Panc1 (cell line): ENCODE measurements around the gene ZNF549. TPM values are rescaled to one million over a fixed set of nuclear protein-coding genes. Genes with fewer than 3 reads are reported as not detected.

Experiments used
- ATAC-seq: fragments of 200-7000 bp; cut with Tn5 transposase; 2 replicates; pipeline ENCODE4 v1.9.1; 2020; ENCODE audit warnings: mild to moderate bottlenecking, moderate library complexity
- BruUV-seq: library from RNA; stranded (reverse); fragments of 400-500 nt; replicated peaks from 2 replicates; lab custom pipeline; 2021; lab: Mats Ljungman, UMichigan
- CTCF ChIA-PET: fragments of 300-600 bp; sonication (Branson Sonifier 250); formaldehyde crosslinking; loops from one replicate; lab custom pipeline; 2022; ENCODE audit warnings: antibody characterized with exemption; lab: Charles Lee
- POLR2A ChIA-PET: fragments of 300-600 bp; sonication (Branson Sonifier 250); formaldehyde crosslinking; loops from one replicate; lab custom pipeline; 2022; ENCODE audit warnings: antibody characterized with exemption; lab: Charles Lee
- DNase-seq: peaks from one replicate; pipeline ENCODE4 v3.0.0-alpha.2; 2010; ENCODE audit warnings: low read depth, low spot score
- H3K27ac ChIP-seq: 2 replicates; pipeline ENCODE4 v1.5.1; 2011; ENCODE audit warnings: mild to moderate bottlenecking, low read length, inconsistent platforms
- H3K27me3 ChIP-seq: fragments of 200-500 bp; sonication (Bioruptor generic); 2 replicates; pipeline ENCODE4 v1.6.0; 2014; ENCODE audit warnings: low read length, inconsistent platforms; ENCODE audit not compliant: control insufficient read depth, insufficient read depth
- H3K36me3 ChIP-seq: fragments of 200-500 bp; sonication (Bioruptor generic); 2 replicates; pipeline ENCODE4 v1.5.1; 2014; ENCODE audit warnings: inconsistent platforms, mild to moderate bottlenecking, low read length, moderate library complexity; ENCODE audit not compliant: control insufficient read depth, insufficient read depth
- H3K4me1 ChIP-seq: 2 replicates; pipeline ENCODE4 v1.5.1; 2011; ENCODE audit warnings: inconsistent platforms, mild to moderate bottlenecking, low read length, moderate library complexity; ENCODE audit not compliant: control insufficient read depth, insufficient read depth
- H3K4me3 ChIP-seq, 2 experiments: 2 replicates each; pipeline ENCODE4 v1.5.1; 2011 to 2012; ENCODE audit warnings: low read depth in 2 of 2, low read length in 2 of 2, mild to moderate bottlenecking in 2 of 2, inconsistent platforms in 1 of 2, moderate library complexity in 1 of 2
- H3K9me3 ChIP-seq: fragments of 200-500 bp; sonication (Bioruptor generic); 2 replicates; pipeline ENCODE4 v1.5.1; 2014; ENCODE audit warnings: low read depth, mild to moderate bottlenecking, inconsistent platforms, low read length, moderate library complexity; ENCODE audit not compliant: control insufficient read depth, insufficient read depth
- POLR2AphosphoS5 ChIP-seq: IDR thresholded peaks from 2 replicates; pipeline ENCODE4 v1.6.1; 2012; ENCODE audit warnings: mild to moderate bottlenecking, low read depth, low read length, moderate library complexity
- SIN3A ChIP-seq: IDR thresholded peaks from 2 replicates; pipeline ENCODE4 v1.6.1; 2012; ENCODE audit warnings: low read depth, mild to moderate bottlenecking, low read length, moderate library complexity, borderline replicate concordance; ENCODE audit not compliant: insufficient read depth
- TCF7L2 ChIP-seq: IDR thresholded peaks from 2 replicates; pipeline ENCODE4 v1.6.1; 2011; ENCODE audit warnings: mild to moderate bottlenecking, low read depth, low read length, inconsistent platforms
- in situ Hi-C: cut with HindIII; loops from 2 replicates; pipeline ENCODE4 v1.10.0; 2016; ENCODE audit warnings: low sequenced_read_pairs, low pct_unique_long_range_greater_than_20kb
- intact Hi-C: fragments of 100-400 bp; cut with micrococcal nuclease; formaldehyde crosslinking; loops from one replicate; pipeline ENCODE4 v1.10.0; 2022; ENCODE audit not compliant: unreplicated experiment
- total RNA-seq: library from RNA; stranded (reverse); gene quantifications from one replicate; pipeline ENCODE4 v1.2.1, GENCODE V29; 2021; ENCODE audit not compliant: unreplicated experiment
- TF ChIP-seq, protein P1 (sequence below), 2 experiments: IDR thresholded peaks; 2 replicates each; pipeline ENCODE4 v1.6.1; 2011 to 2012; ENCODE audit warnings: low read depth in 2 of 2, control low read depth in 1 of 2, low read length in 1 of 2, mild to moderate bottlenecking in 1 of 2, moderate library complexity in 1 of 2; ENCODE audit not compliant: insufficient read depth in 1 of 2
- TF ChIP-seq, protein P2 (sequence below): fragments of 450-650 bp; IDR thresholded peaks from 2 replicates; pipeline ENCODE4 v1.5.1; 2017; ENCODE audit warnings: mild to moderate bottlenecking

Gene ZNF549
- total RNA-seq, 1 experiment from 2014 or later: not detected

- peak within 1 kb of the TSS in 1 of 2 experiments; percentile 21; a peak in 1 of 4 replicates for H3K4me3 ChIP-seq
- intact Hi-C loops (no loop called here), in situ Hi-C loops (no loop called here)
- peaks cover 3% of the 10 kb centered on the region; the same call in 1 of the 2 replicates for H3K4me1 ChIP-seq
- no TSS peak for BruUV-seq
- DNase-seq (no peak), ATAC-seq (no peak)
- TF ChIP-seq SIN3A (no peak), POLR2AphosphoS5 (no peak), TCF7L2 (no peak)
- TF ChIP-seq, protein P1, sequence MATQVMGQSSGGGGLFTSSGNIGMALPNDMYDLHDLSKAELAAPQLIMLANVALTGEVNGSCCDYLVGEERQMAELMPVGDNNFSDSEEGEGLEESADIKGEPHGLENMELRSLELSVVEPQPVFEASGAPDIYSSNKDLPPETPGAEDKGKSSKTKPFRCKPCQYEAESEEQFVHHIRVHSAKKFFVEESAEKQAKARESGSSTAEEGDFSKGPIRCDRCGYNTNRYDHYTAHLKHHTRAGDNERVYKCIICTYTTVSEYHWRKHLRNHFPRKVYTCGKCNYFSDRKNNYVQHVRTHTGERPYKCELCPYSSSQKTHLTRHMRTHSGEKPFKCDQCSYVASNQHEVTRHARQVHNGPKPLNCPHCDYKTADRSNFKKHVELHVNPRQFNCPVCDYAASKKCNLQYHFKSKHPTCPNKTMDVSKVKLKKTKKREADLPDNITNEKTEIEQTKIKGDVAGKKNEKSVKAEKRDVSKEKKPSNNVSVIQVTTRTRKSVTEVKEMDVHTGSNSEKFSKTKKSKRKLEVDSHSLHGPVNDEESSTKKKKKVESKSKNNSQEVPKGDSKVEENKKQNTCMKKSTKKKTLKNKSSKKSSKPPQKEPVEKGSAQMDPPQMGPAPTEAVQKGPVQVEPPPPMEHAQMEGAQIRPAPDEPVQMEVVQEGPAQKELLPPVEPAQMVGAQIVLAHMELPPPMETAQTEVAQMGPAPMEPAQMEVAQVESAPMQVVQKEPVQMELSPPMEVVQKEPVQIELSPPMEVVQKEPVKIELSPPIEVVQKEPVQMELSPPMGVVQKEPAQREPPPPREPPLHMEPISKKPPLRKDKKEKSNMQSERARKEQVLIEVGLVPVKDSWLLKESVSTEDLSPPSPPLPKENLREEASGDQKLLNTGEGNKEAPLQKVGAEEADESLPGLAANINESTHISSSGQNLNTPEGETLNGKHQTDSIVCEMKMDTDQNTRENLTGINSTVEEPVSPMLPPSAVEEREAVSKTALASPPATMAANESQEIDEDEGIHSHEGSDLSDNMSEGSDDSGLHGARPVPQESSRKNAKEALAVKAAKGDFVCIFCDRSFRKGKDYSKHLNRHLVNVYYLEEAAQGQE (IDR thresholded peaks at IDR 0.05; ENCODE audit: insufficient read depth in 1 of 2, low read depth in 2 of 2, low read length in 1 of 2): no peak
- TF ChIP-seq, protein P2, sequence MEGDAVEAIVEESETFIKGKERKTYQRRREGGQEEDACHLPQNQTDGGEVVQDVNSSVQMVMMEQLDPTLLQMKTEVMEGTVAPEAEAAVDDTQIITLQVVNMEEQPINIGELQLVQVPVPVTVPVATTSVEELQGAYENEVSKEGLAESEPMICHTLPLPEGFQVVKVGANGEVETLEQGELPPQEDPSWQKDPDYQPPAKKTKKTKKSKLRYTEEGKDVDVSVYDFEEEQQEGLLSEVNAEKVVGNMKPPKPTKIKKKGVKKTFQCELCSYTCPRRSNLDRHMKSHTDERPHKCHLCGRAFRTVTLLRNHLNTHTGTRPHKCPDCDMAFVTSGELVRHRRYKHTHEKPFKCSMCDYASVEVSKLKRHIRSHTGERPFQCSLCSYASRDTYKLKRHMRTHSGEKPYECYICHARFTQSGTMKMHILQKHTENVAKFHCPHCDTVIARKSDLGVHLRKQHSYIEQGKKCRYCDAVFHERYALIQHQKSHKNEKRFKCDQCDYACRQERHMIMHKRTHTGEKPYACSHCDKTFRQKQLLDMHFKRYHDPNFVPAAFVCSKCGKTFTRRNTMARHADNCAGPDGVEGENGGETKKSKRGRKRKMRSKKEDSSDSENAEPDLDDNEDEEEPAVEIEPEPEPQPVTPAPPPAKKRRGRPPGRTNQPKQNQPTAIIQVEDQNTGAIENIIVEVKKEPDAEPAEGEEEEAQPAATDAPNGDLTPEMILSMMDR: no peak
- H3K36me3 ChIP-seq: no peaks in the 10 kb centered on the region
- POLR2A ChIA-PET: no interaction called here
- no peak within 1 kb of the TSS for H3K27ac ChIP-seq
- CTCF ChIA-PET: no interaction called here
- H3K27me3 ChIP-seq: no peaks in the 10 kb centered on the region
- peaks cover 4% of the 10 kb centered on the region; the same call in 1 of the 2 replicates for H3K9me3 ChIP-seq
These were observed 56.6 kb downstream of the ZNF549 start, which contains the start of gene ZIK1 for GRCh38 chr19:57583521-57584416. ZIK1 (plus strand) TSS chr19:57584145; CDS start chr19:57584357, 212 bp downstream.

GRCh38 chr19:57587529-57587928 lies 60.4 kb downstream of the ZNF549 start:
- Histone ChIP-seq H3K36me3 (no peaks in the 10 kb centered on the region), H3K4me3 (no peak overlapping the region), H3K27ac (no peak overlapping the region), H3K9me3 (peaks cover 20% of the 10 kb centered on the region), H3K27me3 (no peaks in the 10 kb centered on the region), H3K4me1 (no peaks in the 10 kb centered on the region)
- no peak for DNase-seq
- in situ Hi-C loops (no loop called here), intact Hi-C loops (no loop called here)
- BruUV-seq: no TSS peak
- CTCF ChIA-PET: no interaction called here
- POLR2A ChIA-PET: no interaction called here
- TF ChIP-seq TCF7L2 (no peak), SIN3A (no peak), POLR2AphosphoS5 (no peak)
- TF ChIP-seq, protein P2: no peak
- TF ChIP-seq, protein P1 (IDR thresholded peaks at IDR 0.05; ENCODE audit: insufficient read depth in 1 of 2, low read depth in 2 of 2, low read length in 1 of 2): no peak
- no peak for ATAC-seq
